NT2/D1 (cell line): ENCODE results near the gene RPH3AL.

Source experiments
- SUZ12 ChIP-seq: IDR thresholded peaks from 2 replicates; pipeline ENCODE4 v1.6.1; 2011; ENCODE audit not compliant: insufficient read length, insufficient read depth; ENCODE audit errors: extremely low read depth
- YY1 ChIP-seq: IDR thresholded peaks from 2 replicates; pipeline ENCODE4 v1.6.1; 2011; ENCODE audit not compliant: insufficient read length, insufficient read depth
- ZNF274 ChIP-seq: IDR thresholded peaks from 2 replicates; pipeline ENCODE4 v1.6.1; 2011; ENCODE audit warnings: mild to moderate bottlenecking, low read depth, low read length

- no peak for TF ChIP-seq YY1
- TF ChIP-seq ZNF274, result no peak
- no peak for TF ChIP-seq SUZ12
Measured at GRCh38 chr17:289409-289808, 63.2 kb downstream of the RPH3AL start.
